ENCODE results near the gene RTL5. TPM values are rescaled to one million over a fixed set of nuclear protein-coding genes. Genes with fewer than 3 reads are reported as not detected.

Gene RTL5
- polyA plus RNA-seq, 3 donors: 21.4 to 24.6 (median 22.1) TPM

DNA sequence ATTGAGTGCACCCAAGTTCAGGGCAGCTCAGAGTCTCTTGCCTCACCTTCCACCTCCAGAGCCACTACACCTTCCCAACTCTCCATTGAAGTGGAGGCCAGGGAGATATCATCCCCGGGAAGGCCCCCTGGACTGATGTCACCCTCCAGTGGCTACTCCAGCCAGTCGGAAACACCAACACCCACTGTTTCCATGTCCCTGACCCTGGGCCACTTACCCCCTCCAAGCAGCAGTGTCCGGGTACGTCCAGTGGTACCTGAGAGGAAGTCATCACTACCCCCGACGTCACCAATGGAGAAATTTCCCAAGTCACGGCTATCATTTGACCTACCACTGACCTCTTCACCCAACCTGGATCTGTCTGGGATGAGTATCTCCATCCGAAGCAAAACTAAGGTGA is 7.8 kb upstream of the RTL5 start:
- DNase-seq (ENCODE audit: extremely low read depth in 1 of 11, low read depth in 9 of 11, low spot score in 4 of 11): no peak

DNA sequence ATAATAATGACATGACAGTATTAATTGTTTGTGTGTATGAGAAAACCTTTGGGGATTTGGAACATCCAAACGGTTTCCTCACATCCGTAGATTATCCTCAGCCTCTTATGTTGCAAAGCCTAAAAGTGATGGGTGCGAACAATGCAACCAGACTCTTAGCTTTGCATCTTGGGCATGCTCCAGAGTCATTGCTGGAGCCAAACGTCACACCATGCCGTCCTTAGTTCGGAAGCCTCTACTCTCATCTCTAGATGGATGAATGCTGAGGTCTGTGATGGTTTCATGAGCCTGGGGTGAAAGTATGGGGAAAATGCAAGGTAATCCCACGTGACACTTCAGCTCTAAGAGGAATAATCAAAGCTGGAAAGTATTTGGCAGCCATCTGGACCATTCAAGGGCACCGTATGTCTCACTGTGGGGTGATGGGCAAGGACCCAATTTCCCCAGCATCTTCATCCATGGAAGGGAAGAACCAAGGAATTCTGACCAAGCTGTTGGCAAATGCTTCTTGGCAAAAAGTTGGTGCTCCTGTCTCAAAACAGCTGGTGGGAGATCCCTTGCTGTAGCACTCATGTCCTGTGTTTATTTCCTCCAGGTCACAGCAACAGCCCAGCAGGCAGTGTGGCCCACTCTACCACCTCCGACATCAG is 6.3 kb upstream of the RTL5 start:
- no peak for DNase-seq (ENCODE audit: extremely low read depth in 1 of 11, low read depth in 9 of 11, low spot score in 4 of 11)

DNA sequence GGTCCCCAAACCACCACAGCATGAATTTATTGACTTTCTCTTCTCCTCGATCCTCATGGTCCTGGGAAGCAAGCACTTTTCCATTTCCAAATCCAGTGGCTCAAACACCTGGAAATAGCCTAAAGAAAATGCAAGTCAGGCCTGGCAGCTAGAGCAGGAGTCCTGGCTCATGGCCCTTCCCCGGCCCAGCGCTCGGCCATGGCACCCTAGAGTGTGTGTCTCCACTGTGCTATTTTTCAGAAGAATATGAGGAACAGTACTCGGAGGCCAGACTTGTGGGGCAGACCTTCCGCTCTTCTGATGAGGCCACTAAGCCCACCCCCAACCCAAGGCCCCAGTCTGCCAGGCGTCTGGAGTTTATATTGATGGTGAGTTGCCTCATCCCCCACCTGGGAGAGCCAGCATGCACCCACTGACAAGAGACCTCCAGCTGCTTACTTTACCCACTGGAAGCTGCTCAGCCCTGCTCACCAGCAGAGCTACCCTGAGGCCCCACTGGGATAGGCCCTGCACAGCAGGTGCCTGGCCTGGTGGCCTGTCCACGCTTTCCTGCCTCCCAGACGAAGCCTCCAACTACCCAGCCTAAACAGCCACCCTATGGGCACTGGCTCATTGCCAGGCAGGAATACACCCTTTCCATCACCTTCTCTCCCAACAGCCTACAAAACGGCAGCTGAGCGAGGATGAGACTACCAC is 2.3 kb upstream of the RTL5 start:
- no peak for DNase-seq (ENCODE audit: extremely low read depth in 1 of 11, low read depth in 9 of 11, low spot score in 4 of 11)

DNA sequence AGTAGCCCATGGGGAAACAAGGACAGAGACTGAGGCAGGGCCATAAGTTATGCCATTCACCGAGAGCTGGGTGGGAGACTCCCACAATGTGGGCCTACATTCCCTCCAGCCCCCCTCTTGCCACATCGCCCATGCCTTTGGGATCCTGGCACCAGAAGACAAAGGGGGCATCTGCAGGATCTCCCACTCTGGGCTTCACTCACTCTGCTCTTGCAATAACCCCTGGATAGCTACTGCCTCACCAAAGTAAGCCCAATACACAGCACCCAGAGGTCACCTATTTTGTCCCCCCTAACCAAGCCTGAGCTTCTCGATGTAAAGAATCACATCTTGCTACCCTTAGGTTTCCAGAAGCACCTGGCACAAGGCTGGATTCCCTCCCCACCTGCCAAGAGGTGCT is 741 bp upstream of the RTL5 start:
- DNase-seq (ENCODE audit: extremely low read depth in 1 of 11, low read depth in 9 of 11, low spot score in 4 of 11): no peak

DNA sequence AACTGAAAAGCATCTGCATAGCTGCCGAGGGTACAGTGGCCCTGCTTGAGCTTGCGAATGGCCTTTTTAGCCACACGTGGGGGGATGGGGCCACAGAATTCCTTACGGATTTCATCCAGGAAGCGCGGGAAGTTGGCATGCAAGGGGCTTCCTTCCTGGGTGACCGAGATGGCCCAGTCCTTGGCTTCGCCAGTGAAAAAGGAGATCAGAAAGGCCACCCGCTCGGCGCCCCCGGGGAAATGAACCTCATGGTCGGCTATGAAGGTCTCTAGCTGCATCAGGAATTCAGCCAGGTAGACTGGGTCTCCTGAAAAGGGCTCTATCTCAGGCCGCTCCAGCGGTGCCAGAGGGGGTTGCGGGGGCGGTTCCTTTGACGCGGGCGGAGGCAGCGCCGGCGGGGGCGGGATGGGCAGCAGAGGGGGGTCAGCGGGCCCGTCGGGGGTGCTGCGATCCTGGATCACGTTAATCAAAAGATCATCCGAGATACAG is 909 bp downstream of the RTL5 start:
- DNase-seq (ENCODE audit: extremely low read depth in 1 of 11, low read depth in 9 of 11, low spot score in 4 of 11): no peak

DNA sequence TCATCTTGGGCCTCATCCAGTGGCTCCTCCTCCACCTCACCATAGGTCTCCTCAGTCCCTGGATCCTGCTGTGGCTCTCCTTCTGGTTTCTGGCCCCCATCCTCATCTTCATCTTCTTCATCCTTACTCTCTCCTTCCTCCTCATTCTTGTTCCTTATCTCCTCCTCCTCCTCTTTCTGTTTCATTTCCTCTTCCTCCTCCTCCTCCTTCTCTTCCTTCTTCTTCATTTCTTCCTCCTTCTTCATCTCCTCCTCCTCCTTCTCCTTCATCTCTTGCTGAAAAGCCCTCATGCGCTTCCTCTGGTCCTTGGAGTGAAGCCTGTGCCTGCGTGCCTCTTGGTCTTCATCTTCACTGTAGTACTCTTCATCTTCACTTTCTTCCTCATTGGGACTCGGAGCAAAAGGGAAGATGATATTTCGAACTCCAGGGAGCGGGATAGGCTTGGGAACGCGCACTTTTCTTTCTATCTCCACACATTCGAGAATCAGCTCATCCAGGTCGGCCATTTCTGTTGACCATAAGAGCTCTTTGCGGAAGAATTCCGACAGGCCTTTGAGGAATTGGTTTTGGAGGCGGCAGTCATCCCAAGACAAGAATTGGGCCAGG is 1.5 kb downstream of the RTL5 start:
- DNase-seq (ENCODE audit: extremely low read depth in 1 of 11, low read depth in 9 of 11, low spot score in 4 of 11): no peak

DNA sequence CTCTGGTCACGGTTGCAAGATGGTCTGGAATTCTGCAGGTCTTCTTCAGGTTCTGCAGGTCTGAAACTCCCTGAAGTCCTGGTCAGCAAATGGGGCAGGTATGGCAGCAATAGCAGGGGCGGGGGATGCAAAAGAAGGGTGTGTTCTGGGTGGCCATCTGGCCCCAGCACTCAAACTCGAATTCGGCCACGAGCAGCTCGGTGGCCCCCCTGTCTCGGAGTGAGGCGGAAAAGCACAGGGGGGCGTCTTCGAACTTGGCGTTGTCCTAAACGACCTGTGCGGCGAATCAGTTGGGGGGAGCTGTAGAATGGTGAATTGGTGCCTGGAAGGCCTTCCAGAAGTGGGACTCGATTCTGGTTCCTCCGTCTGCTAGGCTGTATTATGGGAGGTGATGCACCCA is 2.1 kb downstream of the RTL5 start:
- DNase-seq (ENCODE audit: extremely low read depth in 1 of 11, low read depth in 9 of 11, low spot score in 4 of 11): no peak

DNA sequence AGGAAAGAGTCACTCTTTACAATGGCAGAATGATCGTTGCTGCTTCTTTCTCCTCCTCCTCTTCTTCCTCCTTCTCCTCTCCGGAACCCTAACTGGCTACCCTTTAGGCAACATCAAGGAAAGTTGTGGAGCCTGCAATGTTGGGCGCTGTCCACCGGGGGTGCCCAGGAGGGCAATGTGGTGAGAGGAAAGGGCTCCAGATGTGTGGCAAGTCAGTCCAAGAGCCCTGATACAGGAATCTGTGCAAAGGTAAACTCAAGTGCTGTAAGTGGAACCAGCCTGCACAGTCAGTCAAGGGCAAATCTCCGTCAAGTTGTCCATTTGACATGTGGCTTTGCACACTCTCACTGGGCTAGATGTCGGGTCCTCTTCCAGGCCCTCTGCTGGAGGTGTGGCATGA is 2.8 kb downstream of the RTL5 start:
- no peak for DNase-seq (ENCODE audit: extremely low read depth in 1 of 11, low read depth in 9 of 11, low spot score in 4 of 11)

DNA sequence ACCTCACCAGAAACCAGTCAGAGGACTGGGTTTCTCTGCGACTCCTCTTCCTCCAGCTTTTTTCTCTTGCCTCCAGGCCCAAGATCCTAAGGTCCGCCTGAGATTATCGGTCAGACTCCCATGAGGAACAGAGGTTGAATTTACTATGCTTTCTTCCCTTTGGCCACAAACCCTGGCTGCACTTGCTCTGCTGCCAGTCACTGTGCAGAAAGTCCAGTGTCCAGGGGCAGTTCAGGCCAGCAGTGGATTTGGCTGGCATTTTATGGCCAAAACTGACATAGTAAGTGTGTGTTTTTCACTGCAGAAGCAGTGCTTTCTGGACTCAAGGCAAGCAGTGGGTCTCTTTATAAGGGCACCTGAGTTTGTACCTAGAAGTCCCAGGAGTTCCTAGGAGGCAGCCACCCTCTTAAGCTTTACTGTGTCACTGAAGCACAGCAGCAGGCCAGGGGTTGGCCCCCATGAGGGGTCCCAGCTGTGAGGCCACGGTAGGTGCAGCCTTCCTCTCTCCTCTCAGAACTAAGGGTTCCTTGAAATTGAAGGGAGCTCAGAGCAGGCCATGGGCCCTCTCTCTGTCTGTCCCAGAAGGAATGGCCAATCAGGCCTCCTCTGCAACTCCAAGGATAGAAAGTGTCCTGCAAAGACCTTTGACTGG is 3.4 kb downstream of the RTL5 start:
- no peak for DNase-seq (ENCODE audit: extremely low read depth in 1 of 11, low read depth in 9 of 11, low spot score in 4 of 11)

DNA sequence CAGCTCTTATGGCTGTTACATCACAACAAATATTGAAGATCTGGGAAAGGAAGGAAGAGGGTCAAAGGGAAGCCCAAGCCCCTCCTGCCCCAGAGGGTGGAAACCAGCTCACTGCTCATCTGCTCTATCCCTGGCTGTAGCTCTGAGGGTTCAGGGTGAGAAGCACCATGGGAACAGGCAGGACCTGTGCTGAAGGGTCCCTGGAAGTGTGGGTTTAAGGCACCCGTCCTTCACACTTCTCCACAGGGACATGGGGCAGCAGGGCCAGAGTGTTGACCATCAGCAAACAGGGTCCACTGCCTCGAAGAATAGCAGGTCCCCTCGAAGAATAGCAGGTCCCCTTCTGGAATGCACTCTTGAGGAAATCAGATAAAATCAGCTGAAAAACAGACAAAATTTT is 4.4 kb downstream of the RTL5 start:
- DNase-seq (ENCODE audit: extremely low read depth in 1 of 11, low read depth in 9 of 11, low spot score in 4 of 11): no peak

DNA sequence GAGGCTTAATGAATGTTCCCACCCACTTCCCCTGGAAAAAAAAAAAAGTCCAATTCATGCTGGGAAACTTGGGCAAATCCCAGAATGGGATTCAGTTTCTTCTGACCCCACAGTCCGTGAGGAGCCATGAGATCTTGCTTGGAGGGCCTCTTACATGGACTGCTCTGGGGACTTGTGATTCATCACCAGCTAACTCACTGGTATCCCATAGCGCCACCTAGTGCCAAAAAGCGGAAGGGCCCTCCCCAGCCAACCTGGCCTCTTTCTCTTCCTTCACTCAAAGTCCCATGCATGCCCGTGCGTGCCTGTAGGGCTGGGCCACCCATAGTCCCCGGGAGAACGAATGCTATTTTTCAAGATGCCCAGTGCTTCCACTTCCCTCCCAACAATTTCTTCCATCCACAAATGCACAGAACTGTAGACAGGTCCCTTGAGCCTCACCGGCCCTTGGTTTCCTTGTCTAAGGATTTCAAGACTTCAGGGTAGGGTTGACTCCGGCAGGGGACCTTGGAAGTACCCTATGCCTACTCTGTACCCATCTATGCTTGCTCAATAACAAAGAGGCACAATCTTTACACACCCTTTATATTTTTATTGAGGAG is 5.1 kb downstream of the RTL5 start:
- DNase-seq (ENCODE audit: extremely low read depth in 1 of 11, low read depth in 9 of 11, low spot score in 4 of 11): peak in 8 of 11 donors; percentile 62 to 79 (median 70)

DNA sequence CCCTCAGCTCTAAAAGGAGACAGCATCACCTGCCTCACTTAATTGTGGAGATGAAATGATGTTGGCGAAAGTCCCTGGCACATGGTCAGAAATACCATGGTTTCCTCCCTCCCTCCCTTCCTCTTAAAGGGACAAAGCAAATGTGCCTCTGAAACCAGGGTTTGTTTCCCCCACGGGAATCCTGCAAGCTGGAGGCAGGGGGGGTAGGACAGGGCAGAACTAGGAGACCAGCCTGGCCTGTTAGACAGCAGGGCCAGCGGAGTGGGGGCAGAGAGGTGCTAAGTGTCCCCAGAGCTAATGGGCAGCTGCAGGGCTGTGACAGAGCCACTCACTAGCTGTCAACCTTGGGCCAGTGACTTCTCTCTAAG is 5.7 kb downstream of the RTL5 start:
- DNase-seq (ENCODE audit: extremely low read depth in 1 of 11, low read depth in 9 of 11, low spot score in 4 of 11): no peak

DNA sequence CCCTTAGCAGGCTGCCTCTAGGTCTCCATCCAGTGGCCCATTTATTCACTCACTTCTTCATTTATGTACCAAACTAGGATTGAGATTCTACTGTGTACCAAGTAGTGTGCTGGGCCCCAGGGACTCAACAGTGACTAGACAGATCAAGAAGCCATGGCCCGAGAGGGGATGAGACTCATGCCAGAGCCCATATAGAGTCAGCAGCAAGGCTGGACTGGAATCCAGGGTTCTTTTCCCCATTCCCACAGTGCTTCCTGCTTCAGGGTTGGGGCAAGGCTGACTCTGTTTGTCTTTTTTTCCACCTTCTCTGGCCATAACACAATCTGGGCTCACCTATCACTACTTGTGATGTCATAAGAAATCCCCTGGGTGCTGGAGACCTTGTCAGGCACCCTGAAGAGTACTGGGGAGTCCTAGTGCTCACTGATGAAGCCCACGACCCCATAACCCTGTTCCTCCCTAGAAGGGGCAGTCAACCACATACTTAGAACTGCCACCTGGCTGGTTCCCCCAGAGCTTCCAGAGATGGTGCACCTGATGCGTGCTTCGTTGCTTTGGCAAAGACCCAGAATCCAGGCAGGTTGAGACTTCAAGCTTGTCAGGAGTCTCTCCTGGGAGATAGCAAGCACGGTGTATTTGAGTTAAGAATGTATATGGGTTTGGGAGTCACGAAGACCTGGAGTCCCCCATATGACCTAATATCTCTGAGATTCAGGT is 6.2 kb downstream of the RTL5 start:
- DNase-seq (ENCODE audit: extremely low read depth in 1 of 11, low read depth in 9 of 11, low spot score in 4 of 11): no peak

DNA sequence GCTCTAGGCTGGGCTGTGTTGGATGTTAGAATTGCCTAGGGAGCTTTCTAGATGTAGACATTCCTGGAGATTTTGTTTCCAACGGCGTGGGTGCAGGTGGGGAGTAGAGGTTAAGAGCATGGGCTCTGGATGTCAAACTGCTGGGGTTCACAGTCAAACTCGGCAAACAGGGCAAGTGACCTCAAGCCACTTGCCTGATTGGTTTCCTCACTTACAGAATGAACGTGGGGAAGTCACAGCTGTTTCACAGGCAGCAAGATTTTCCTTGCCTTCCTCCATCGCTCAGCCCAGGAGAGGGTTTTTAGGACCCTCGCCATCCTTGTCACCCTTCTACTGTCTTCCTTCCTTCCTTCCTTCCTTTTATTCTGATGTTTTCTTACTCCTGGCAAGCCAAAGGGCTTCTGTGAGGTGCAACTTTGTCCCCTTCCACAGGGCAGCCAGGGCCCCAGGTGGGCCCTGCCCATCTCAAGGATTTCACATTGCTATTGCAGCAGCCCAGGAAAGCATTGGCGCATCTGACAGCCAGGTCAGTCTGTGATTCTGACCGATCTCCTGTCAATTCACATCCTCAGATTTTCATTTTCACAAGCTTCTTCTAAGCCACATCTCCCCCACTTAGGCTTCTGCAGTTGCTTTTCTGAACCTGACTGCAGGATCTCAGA is 7.0 kb downstream of the RTL5 start:
- no peak for DNase-seq (ENCODE audit: extremely low read depth in 1 of 11, low read depth in 9 of 11, low spot score in 4 of 11)

DNA sequence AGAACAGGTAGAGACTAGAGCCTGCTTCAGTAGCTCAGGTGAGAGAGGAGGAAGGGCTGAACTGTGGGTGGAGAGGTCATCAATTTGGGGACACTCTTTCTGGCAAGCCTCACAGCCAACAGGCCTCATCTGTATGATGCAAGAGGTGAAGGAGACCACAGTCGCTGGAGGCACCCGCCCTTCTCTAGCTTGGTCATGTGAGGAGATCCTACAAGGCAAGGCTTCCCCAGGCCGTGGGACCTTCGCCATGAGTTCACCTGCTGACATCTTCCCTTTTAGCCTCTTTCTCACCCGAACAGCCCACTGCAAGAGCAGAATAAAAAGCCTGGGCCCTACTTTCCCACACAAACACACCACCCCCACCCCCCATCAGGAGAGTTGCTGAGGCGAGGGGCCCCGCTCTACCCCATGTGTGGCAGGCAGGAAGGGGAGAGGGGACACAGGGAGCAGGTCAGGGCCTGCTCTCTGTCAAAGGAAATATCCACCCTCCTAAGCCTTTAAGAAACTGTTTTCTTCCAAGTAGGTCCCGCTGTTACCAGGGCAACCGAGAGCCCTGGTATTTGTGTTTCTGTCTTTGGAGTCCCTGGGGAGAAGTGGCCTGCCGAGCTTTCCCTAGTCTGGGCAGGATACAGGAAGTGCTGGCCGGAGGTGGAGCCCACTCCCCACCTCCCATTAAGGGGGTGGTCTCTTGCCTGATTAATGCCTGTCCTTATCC is 8.1 kb downstream of the RTL5 start:
- peak in 8 of 11 donors; percentile 60 to 83 (median 72) for DNase-seq (ENCODE audit: extremely low read depth in 1 of 11, low read depth in 9 of 11, low spot score in 4 of 11)

DNA sequence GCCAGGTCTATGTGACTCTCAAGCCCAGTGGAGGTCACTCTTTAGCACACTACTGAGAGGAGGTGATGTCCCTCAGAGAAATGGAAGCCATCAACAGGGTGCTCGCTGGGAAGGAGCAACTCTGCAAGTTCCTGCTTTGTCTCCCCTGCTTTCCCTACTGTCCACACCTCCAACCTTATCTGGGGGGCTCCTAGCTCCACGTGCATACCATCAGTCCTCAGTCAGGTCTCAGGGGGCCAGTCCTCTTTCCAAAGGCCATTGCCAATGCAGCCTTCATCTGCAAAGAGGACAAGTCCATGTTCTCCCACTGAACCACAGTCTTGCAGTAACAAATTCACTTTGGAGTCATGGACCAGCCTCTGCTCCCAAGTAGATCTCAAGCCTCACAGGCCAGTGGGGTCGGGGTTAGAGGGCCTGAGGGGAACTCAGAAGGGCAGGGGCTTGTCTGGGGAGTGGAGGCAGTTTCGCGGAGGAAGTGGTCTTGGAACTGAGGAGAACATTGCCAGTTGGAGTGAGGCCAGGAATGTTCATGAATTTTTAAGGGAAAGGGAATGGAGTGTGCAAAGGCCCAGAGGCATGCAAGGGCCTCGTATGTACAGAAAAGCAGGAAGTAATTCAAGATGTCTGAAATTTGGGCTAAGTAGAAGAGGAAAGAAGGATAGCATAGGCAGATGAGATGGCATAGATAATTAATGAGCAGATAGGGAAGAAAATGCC is 8.9 kb downstream of the RTL5 start:
- no peak for DNase-seq (ENCODE audit: extremely low read depth in 1 of 11, low read depth in 9 of 11, low spot score in 4 of 11)

DNA sequence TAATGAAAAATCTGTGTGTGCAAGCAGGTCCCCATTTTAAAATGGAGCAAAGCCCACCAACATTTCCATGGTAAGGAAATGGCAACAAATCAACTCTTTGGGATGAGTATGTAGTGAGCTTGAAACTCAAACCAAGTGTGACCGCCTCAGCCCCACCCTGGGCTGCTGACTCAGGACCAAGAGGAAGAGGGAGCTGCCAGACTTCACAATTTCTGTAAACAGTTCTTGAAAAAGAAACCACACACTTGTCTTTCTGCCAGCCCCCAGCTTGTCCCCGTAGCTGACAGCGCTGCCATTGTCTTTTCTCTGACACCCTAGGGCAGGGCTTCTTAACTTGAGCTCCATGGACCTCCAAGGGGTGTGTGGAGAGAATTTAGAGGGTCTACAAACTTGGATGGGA is 10.3 kb downstream of the RTL5 start:
- no peak for DNase-seq (ENCODE audit: extremely low read depth in 1 of 11, low read depth in 9 of 11, low spot score in 4 of 11)

All from renal cortex interstitium (tissue), 11 donors.